Mesothelial cell of epicardium (in vitro differentiated cells): ENCODE results near the gene CALR3. TPM values are rescaled to one million over a fixed set of nuclear protein-coding genes. Genes with fewer than 3 reads are reported as not detected.

Source experiments
- DNase-seq, 2 experiments: peaks; one replicate each; pipeline ENCODE4 v3.0.0; 2021; ENCODE audit warnings: low spot score in 2 of 2; ENCODE audit not compliant: unreplicated experiment in 2 of 2
- H3K27ac Mint-ChIP-seq: 2 replicates; pipeline ENCODE4 v1.8.0; 2021; ENCODE audit warnings: mixed read lengths
- H3K27me3 Mint-ChIP-seq: 2 replicates; pipeline ENCODE4 v1.8.0; 2021; ENCODE audit warnings: low read depth, mixed read lengths
- H3K36me3 Mint-ChIP-seq: 2 replicates; pipeline ENCODE4 v1.8.0; 2021; ENCODE audit warnings: mixed read lengths
- H3K4me1 Mint-ChIP-seq: 2 replicates; pipeline ENCODE4 v1.8.0; 2021; ENCODE audit warnings: mixed read lengths
- H3K4me3 Mint-ChIP-seq: 2 replicates; pipeline ENCODE4 v1.8.0; 2021; ENCODE audit warnings: mild to moderate bottlenecking, moderate library complexity, mixed read lengths
- H3K9me3 Mint-ChIP-seq: 2 replicates; pipeline ENCODE4 v1.8.0; 2021; ENCODE audit warnings: mixed read lengths
- CTCF ChIP-seq: fragments of 200-600 bp; sonication (generic); IDR thresholded peaks from one replicate; pipeline ENCODE4 v1.5.0; 2021; ENCODE audit warnings: antibody characterized with exemption; ENCODE audit not compliant: unreplicated experiment
- total RNA-seq: library from RNA; stranded (reverse); gene quantifications from 3 replicates; pipeline ENCODE4 v1.2.1, GENCODE V29; 2021

Gene CALR3
- total RNA-seq, 1 donor from 2014 or later: not detected

- Mint-ChIP-seq H3K9me3 (no peaks in the 10 kb centered on the region), H3K4me3 (peak overlapping the region; percentile 77), H3K4me1 (peaks cover 26% of the 10 kb centered on the region), H3K36me3 (peaks cover 23% of the 10 kb centered on the region), H3K27me3 (no peaks in the 10 kb centered on the region), H3K27ac (peak overlapping the region; percentile 91)
- DNase-seq: peak in 1 of 2 experiments; percentile 41
- TF ChIP-seq CTCF: no peak
Observed at GRCh38 chr19:16541526-16542044, 45.6 kb upstream of the CALR3 start.

- TF ChIP-seq CTCF: no peak
- Mint-ChIP-seq H3K4me1 (peaks cover 26% of the 10 kb centered on the region), H3K27me3 (no peaks in the 10 kb centered on the region), H3K36me3 (peaks cover 23% of the 10 kb centered on the region), H3K4me3 (peak overlapping the region; percentile 77), H3K9me3 (no peaks in the 10 kb centered on the region), H3K27ac (peak overlapping the region; percentile 91)
- no peak for DNase-seq
Observed at GRCh38 chr19:16540948-16541347, 45.0 kb upstream of the CALR3 start.

GRCh38 chr19:16537111-16537510 is 41.1 kb upstream of the CALR3 start:
- no peak for DNase-seq
- Mint-ChIP-seq H3K4me3 (no peak overlapping the region), H3K4me1 (peaks cover 13% of the 10 kb centered on the region), H3K27me3 (no peaks in the 10 kb centered on the region), H3K36me3 (peaks cover 27% of the 10 kb centered on the region), H3K27ac (no peak overlapping the region), H3K9me3 (no peaks in the 10 kb centered on the region)
- TF ChIP-seq CTCF: no peak

- H3K4me1 Mint-ChIP-seq: peaks cover 8% of the 10 kb centered on the region
- peaks cover 31% of the 10 kb centered on the region for H3K36me3 Mint-ChIP-seq
- H3K27ac Mint-ChIP-seq: no peak overlapping the region
- H3K27me3 Mint-ChIP-seq: no peaks in the 10 kb centered on the region
- no peak overlapping the region for H3K4me3 Mint-ChIP-seq
- no peak for DNase-seq
- no peak for TF ChIP-seq CTCF
- H3K9me3 Mint-ChIP-seq: no peaks in the 10 kb centered on the region
Observed at GRCh38 chr19:16536130-16536529, 40.2 kb upstream of the CALR3 start.

- TF ChIP-seq CTCF: no peak
- H3K9me3 Mint-ChIP-seq: no peaks in the 10 kb centered on the region
- H3K4me3 Mint-ChIP-seq: no peak overlapping the region
- H3K36me3 Mint-ChIP-seq: peaks cover 31% of the 10 kb centered on the region
- peaks cover 5% of the 10 kb centered on the region for H3K4me1 Mint-ChIP-seq
- no peak for DNase-seq
- H3K27me3 Mint-ChIP-seq: no peaks in the 10 kb centered on the region
- H3K27ac Mint-ChIP-seq: no peak overlapping the region
Observed at GRCh38 chr19:16535381-16535780, 39.4 kb upstream of the CALR3 start.
